K562 (cell line): ENCODE measurements around the gene KIF26B.

Experiments used
- BACH1 ChIP-seq: fragments of 200-800 bp; sonication (Bioruptor generic); IDR thresholded peaks from 2 replicates; pipeline ENCODE4 v1.6.1; 2016; ENCODE audit warnings: missing genetic modification characterization, missing compliant biosample characterization
- BRF1 ChIP-seq: IDR thresholded peaks from 3 replicates; pipeline ENCODE4 v1.6.1; 2011; ENCODE audit warnings: borderline replicate concordance, mild to moderate bottlenecking; ENCODE audit not compliant: insufficient read length; ENCODE audit errors: extremely low read depth
- EZH2 ChIP-seq: IDR thresholded peaks from 2 replicates; pipeline ENCODE4 v1.6.1; 2012; ENCODE audit warnings: low read depth, mild to moderate bottlenecking, inconsistent platforms, low read length, borderline replicate concordance
- HDAC1 ChIP-seq, 2 experiments: fragments of 450-650 bp; IDR thresholded peaks; 2 replicates each; pipeline ENCODE4 v1.6.1; 2016 to 2017; ENCODE audit warnings: inconsistent platforms in 1 of 2, mild to moderate bottlenecking in 1 of 2, moderate library complexity in 1 of 2
- MLLT1 ChIP-seq, 2 experiments: fragments of 450-650 bp; IDR thresholded peaks; 2 replicates each; pipeline ENCODE4 v1.6.1; 2016
- POLR2H ChIP-seq: IDR thresholded peaks from 2 replicates; pipeline ENCODE4 v1.6.1; 2016; ENCODE audit warnings: missing genetic modification characterization, low read depth, mild to moderate bottlenecking, control low read depth, missing compliant biosample characterization, moderate library complexity
- RBFOX2 ChIP-seq: fragments of 200-400 bp; formaldehyde crosslinking; IDR thresholded peaks from 2 replicates; pipeline ENCODE4 v1.6.1; 2017; ENCODE audit warnings: low read depth, mild to moderate bottlenecking, low read length, moderate library complexity
- TAF1 ChIP-seq: IDR thresholded peaks from 2 replicates; pipeline ENCODE4 v1.6.1; 2011; ENCODE audit warnings: mild to moderate bottlenecking, low read length, moderate library complexity; ENCODE audit not compliant: insufficient read depth, control insufficient read depth, severe bottlenecking; ENCODE audit errors: extremely low read depth
- ZFP36 ChIP-seq: fragments of 150-350 bp; IDR thresholded peaks from 2 replicates; pipeline ENCODE4 v1.6.1; 2018; ENCODE audit warnings: low read length, low read depth; ENCODE audit not compliant: partially characterized antibody
- TF ChIP-seq, protein P1 (sequence below), 3 experiments: IDR thresholded peaks in 2 of 3; conservative IDR thresholded peaks in 1 of 3; 2 replicates each; pipeline ENCODE4 v1.5.1; 2011 to 2012; ENCODE audit warnings: low read length in 3 of 3, mild to moderate bottlenecking in 3 of 3, control low read depth in 2 of 3, improper control_type of control experiment in 1 of 3, inconsistent platforms in 1 of 3, low read depth in 1 of 3, mixed read lengths in 1 of 3, moderate library complexity in 1 of 3; ENCODE audit not compliant: insufficient read depth in 2 of 3
- TF ChIP-seq, protein P2 (sequence below): fragments of 450-650 bp; IDR thresholded peaks from 2 replicates; pipeline ENCODE4 v1.6.1; 2016; ENCODE audit warnings: antibody characterized with exemption

GRCh38 chr1:245365095-245366020, 210.6 kb downstream of the KIF26B start:
- TF ChIP-seq POLR2H (tag) (no peak), HDAC1 (IDR thresholded peaks at IDR 0.05) (no peak), ZFP36 (no peak), RBFOX2 (no peak), BRF1 (no peak), TAF1 (no peak), BACH1 (tag) (no peak), MLLT1 (IDR thresholded peaks at IDR 0.05) (no peak), EZH2 (no peak)
- TF ChIP-seq, protein P1, sequence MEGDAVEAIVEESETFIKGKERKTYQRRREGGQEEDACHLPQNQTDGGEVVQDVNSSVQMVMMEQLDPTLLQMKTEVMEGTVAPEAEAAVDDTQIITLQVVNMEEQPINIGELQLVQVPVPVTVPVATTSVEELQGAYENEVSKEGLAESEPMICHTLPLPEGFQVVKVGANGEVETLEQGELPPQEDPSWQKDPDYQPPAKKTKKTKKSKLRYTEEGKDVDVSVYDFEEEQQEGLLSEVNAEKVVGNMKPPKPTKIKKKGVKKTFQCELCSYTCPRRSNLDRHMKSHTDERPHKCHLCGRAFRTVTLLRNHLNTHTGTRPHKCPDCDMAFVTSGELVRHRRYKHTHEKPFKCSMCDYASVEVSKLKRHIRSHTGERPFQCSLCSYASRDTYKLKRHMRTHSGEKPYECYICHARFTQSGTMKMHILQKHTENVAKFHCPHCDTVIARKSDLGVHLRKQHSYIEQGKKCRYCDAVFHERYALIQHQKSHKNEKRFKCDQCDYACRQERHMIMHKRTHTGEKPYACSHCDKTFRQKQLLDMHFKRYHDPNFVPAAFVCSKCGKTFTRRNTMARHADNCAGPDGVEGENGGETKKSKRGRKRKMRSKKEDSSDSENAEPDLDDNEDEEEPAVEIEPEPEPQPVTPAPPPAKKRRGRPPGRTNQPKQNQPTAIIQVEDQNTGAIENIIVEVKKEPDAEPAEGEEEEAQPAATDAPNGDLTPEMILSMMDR (IDR thresholded peaks at IDR 0.05 in 2 of 3, conservative IDR thresholded peaks at IDR 0.05 in 1 of 3; ENCODE audit: insufficient read depth in 2 of 3, low read depth in 1 of 3, low read length in 3 of 3) = no peak
- TF ChIP-seq, protein P2, sequence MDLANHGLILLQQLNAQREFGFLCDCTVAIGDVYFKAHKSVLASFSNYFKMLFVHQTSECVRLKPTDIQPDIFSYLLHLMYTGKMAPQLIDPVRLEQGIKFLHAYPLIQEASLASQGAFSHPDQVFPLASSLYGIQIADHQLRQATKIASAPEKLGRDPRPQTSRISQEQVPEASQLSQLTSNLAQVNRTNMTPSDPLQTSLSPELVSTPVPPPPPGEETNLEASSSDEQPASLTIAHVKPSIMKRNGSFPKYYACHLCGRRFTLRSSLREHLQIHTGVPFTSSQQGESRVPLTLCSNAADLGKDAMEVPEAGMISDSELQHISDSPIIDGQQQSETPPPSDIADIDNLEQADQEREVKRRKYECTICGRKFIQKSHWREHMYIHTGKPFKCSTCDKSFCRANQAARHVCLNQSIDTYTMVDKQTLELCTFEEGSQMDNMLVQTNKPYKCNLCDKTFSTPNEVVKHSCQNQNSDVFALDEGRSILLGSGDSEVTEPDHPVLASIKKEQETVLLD = no peak
